Neural progenitor cell (in vitro differentiated cells): ENCODE measurements around the gene HTR7. TPM values are rescaled to one million over a fixed set of nuclear protein-coding genes. Genes with fewer than 3 reads are reported as not detected.

Experiments used
- DNase-seq: peaks from one replicate; pipeline ENCODE4 v3.0.0-alpha.2; 2016; ENCODE audit warnings: low spot score
- H2AFZ ChIP-seq: fragments of 200-600 bp; sonication (generic); replicated peaks from 2 replicates; pipeline ENCODE4 v1.6.1; 2016; ENCODE audit warnings: antibody characterized with exemption
- H3F3A ChIP-seq: fragments of 200-600 bp; sonication (generic); 2 replicates; pipeline ENCODE4 v1.6.1; 2016; ENCODE audit warnings: antibody characterized with exemption, low read depth
- H3K27ac ChIP-seq: fragments of 200-600 bp; sonication (generic); 2 replicates; pipeline ENCODE4 v1.5.1; 2016; ENCODE audit warnings: mild to moderate bottlenecking
- H3K27me3 ChIP-seq: fragments of 200-600 bp; sonication (generic); 2 replicates; pipeline ENCODE4 v1.6.1; 2016; ENCODE audit warnings: mild to moderate bottlenecking, moderate library complexity
- H3K36me3 ChIP-seq: fragments of 200-600 bp; sonication (generic); 2 replicates; pipeline ENCODE4 v1.5.1; 2016
- H3K4me1 ChIP-seq: fragments of 200-600 bp; sonication (generic); 2 replicates; pipeline ENCODE4 v1.6.1; 2016; ENCODE audit warnings: mixed run types
- H3K4me2 ChIP-seq: fragments of 200-600 bp; sonication (generic); 2 replicates; pipeline ENCODE4 v1.6.1; 2016
- H3K4me3 ChIP-seq: fragments of 200-600 bp; sonication (generic); 2 replicates; pipeline ENCODE4 v1.5.1; 2016
- H3K79me2 ChIP-seq: fragments of 200-600 bp; sonication (generic); 2 replicates; pipeline ENCODE4 v1.6.1; 2016; ENCODE audit warnings: low read depth
- H3K9ac ChIP-seq: fragments of 200-600 bp; sonication (generic); 2 replicates; pipeline ENCODE4 v1.6.1; 2016
- H3K9me3 ChIP-seq: fragments of 200-600 bp; sonication (generic); 2 replicates; pipeline ENCODE4 v1.5.1; 2016; ENCODE audit warnings: low read depth
- H4K20me1 ChIP-seq: fragments of 200-600 bp; sonication (generic); 2 replicates; pipeline ENCODE4 v1.6.1; 2016; ENCODE audit warnings: low read depth
- H3K27ac Mint-ChIP-seq: 3 replicates; pipeline ENCODE4 v1.8.0; 2021; ENCODE audit warnings: mixed read lengths
- H3K27me3 Mint-ChIP-seq: 2 replicates; pipeline ENCODE4 v1.8.0; 2022; ENCODE audit warnings: low read depth, mild to moderate bottlenecking, inconsistent platforms, moderate library complexity, mixed read lengths; ENCODE audit not compliant: insufficient read depth
- H3K36me3 Mint-ChIP-seq: 3 replicates; pipeline ENCODE4 v1.8.0; 2021; ENCODE audit warnings: mixed read lengths
- H3K4me1 Mint-ChIP-seq: 3 replicates; pipeline ENCODE4 v1.8.0; 2021; ENCODE audit warnings: mixed read lengths
- H3K4me3 Mint-ChIP-seq: 3 replicates; pipeline ENCODE4 v1.8.0; 2021; ENCODE audit warnings: mild to moderate bottlenecking, moderate library complexity, mixed read lengths
- H3K9me3 Mint-ChIP-seq: 3 replicates; pipeline ENCODE4 v1.8.0; 2020; ENCODE audit warnings: mixed read lengths
- CTCF ChIP-seq: fragments of 200-600 bp; sonication (generic); IDR thresholded peaks from 2 replicates; pipeline ENCODE4 v1.5.1; 2017; ENCODE audit warnings: antibody characterized with exemption, mild to moderate bottlenecking
- EZH2 ChIP-seq: fragments of 200-600 bp; sonication (generic); IDR thresholded peaks from 2 replicates; pipeline ENCODE4 v1.6.1; 2017; ENCODE audit warnings: antibody characterized with exemption, mild to moderate bottlenecking, moderate library complexity
- EZH2phosphoT487 ChIP-seq: fragments of 200-600 bp; sonication (generic); IDR thresholded peaks from 2 replicates; pipeline ENCODE4 v1.6.1; 2017; ENCODE audit warnings: antibody characterized with exemption
- total RNA-seq: library from RNA; depleted of rRNA; stranded (reverse); fragments of >200 nt; gene quantifications from 2 replicates; pipeline ENCODE4 v1.2.3, GENCODE V29; 2015; ENCODE audit warnings: low replicate concordance

The HTR7 gene
- total RNA-seq, 1 donor from 2014 or later = not detected

GRCh38 chr10:90847436-90847835 is 10.4 kb downstream of the HTR7 start:
- Histone ChIP-seq H3K4me3 (no peak overlapping the region), H3K36me3 (no peaks in the 10 kb centered on the region), H3K9me3 (peaks cover 10% of the 10 kb centered on the region), H3K79me2 (no peaks in the 10 kb centered on the region), H3K27ac (no peak overlapping the region), H3K27me3 (no peaks in the 10 kb centered on the region), H2AFZ (no peak overlapping the region), H3K9ac (no peak overlapping the region), H4K20me1 (no peaks in the 10 kb centered on the region), H3F3A (no peaks in the 10 kb centered on the region), H3K4me1 (no peaks in the 10 kb centered on the region), H3K4me2 (no peak overlapping the region)
- Mint-ChIP-seq H3K4me1 (no peaks in the 10 kb centered on the region), H3K36me3 (no peaks in the 10 kb centered on the region), H3K27me3 (peaks cover 7% of the 10 kb centered on the region), H3K4me3 (no peak overlapping the region), H3K9me3 (peaks cover 19% of the 10 kb centered on the region), H3K27ac (no peak overlapping the region)
- no peak for DNase-seq
- TF ChIP-seq EZH2phosphoT487 = no peak
- TF ChIP-seq CTCF = no peak
- TF ChIP-seq EZH2 = no peak

- H3K27ac Mint-ChIP-seq = no peak overlapping the region
- Histone ChIP-seq H3K27me3 (no peaks in the 10 kb centered on the region), H3F3A (no peaks in the 10 kb centered on the region), H3K4me2 (no peak overlapping the region), H3K4me3 (no peak overlapping the region), H3K27ac (no peak overlapping the region), H4K20me1 (no peaks in the 10 kb centered on the region), H3K9me3 (peaks cover 10% of the 10 kb centered on the region), H3K9ac (no peak overlapping the region), H2AFZ (no peak overlapping the region), H3K36me3 (no peaks in the 10 kb centered on the region), H3K79me2 (no peaks in the 10 kb centered on the region), H3K4me1 (no peaks in the 10 kb centered on the region)
- peaks cover 7% of the 10 kb centered on the region for H3K27me3 Mint-ChIP-seq
- H3K4me1 Mint-ChIP-seq = no peaks in the 10 kb centered on the region
- peaks cover 14% of the 10 kb centered on the region for H3K9me3 Mint-ChIP-seq
- no peak overlapping the region for H3K4me3 Mint-ChIP-seq
- no peak for TF ChIP-seq CTCF
- no peak for TF ChIP-seq EZH2
- no peak for TF ChIP-seq EZH2phosphoT487
- DNase-seq = no peak
- no peaks in the 10 kb centered on the region for H3K36me3 Mint-ChIP-seq
These were observed 11.1 kb downstream of the HTR7 start for GRCh38 chr10:90846746-90847145.

GRCh38 chr10:90845726-90846125 is 12.1 kb downstream of the HTR7 start:
- H3K79me2 ChIP-seq = no peaks in the 10 kb centered on the region
- no peak for TF ChIP-seq EZH2phosphoT487
- no peak for TF ChIP-seq CTCF
- TF ChIP-seq EZH2 = no peak
- no peaks in the 10 kb centered on the region for H3K36me3 ChIP-seq
- H4K20me1 ChIP-seq = no peaks in the 10 kb centered on the region
- Mint-ChIP-seq H3K9me3 (peaks cover 8% of the 10 kb centered on the region), H3K4me1 (no peaks in the 10 kb centered on the region), H3K4me3 (no peak overlapping the region), H3K27me3 (peaks cover 5% of the 10 kb centered on the region), H3K27ac (no peak overlapping the region), H3K36me3 (no peaks in the 10 kb centered on the region)
- no peaks in the 10 kb centered on the region for H3K27me3 ChIP-seq
- H2AFZ ChIP-seq = no peak overlapping the region
- H3K4me3 ChIP-seq = no peak overlapping the region
- H3K9ac ChIP-seq = no peak overlapping the region
- H3K4me2 ChIP-seq = no peak overlapping the region
- DNase-seq = no peak
- no peaks in the 10 kb centered on the region for H3F3A ChIP-seq
- H3K9me3 ChIP-seq = peaks cover 7% of the 10 kb centered on the region
- H3K27ac ChIP-seq = no peak overlapping the region
- H3K4me1 ChIP-seq = no peaks in the 10 kb centered on the region

- Mint-ChIP-seq H3K27me3 (peaks cover 5% of the 10 kb centered on the region), H3K4me3 (no peak overlapping the region), H3K27ac (no peak overlapping the region), H3K4me1 (no peaks in the 10 kb centered on the region), H3K9me3 (no peaks in the 10 kb centered on the region), H3K36me3 (no peaks in the 10 kb centered on the region)
- H3K4me2 ChIP-seq = no peak overlapping the region
- H3K27me3 ChIP-seq = no peaks in the 10 kb centered on the region
- H3K4me3 ChIP-seq = no peak overlapping the region
- no peak overlapping the region for H2AFZ ChIP-seq
- H3K4me1 ChIP-seq = no peaks in the 10 kb centered on the region
- TF ChIP-seq CTCF (no peak), EZH2phosphoT487 (no peak), EZH2 (no peak)
- no peaks in the 10 kb centered on the region for H3F3A ChIP-seq
- no peak overlapping the region for H3K27ac ChIP-seq
- DNase-seq = no peak
- H3K79me2 ChIP-seq = no peaks in the 10 kb centered on the region
- H3K9me3 ChIP-seq = no peaks in the 10 kb centered on the region
- no peaks in the 10 kb centered on the region for H3K36me3 ChIP-seq
- no peaks in the 10 kb centered on the region for H4K20me1 ChIP-seq
- no peak overlapping the region for H3K9ac ChIP-seq
These were observed 15.1 kb downstream of the HTR7 start for GRCh38 chr10:90842725-90843124.
